Kidney epithelial cell (primary cell): ENCODE data around the gene APPL2. TPM values are rescaled to one million over a fixed set of nuclear protein-coding genes. Genes with fewer than 3 reads are reported as not detected.

ENCODE experiments used
- DNase-seq: peaks from one replicate; pipeline ENCODE4 v3.0.0-alpha.2; 2010; ENCODE audit warnings: low read depth
- H3K27me3 ChIP-seq: 2 replicates; pipeline ENCODE4 v1.6.0; 2011; ENCODE audit warnings: low read length; ENCODE audit not compliant: control insufficient read depth, insufficient read depth
- H3K36me3 ChIP-seq: 2 replicates; pipeline ENCODE4 v1.5.1; 2011; ENCODE audit warnings: low read length; ENCODE audit not compliant: control insufficient read depth, insufficient read depth
- H3K4me3 ChIP-seq: 2 replicates; pipeline ENCODE4 v1.5.1; 2011; ENCODE audit warnings: low read depth, mild to moderate bottlenecking, control low read depth, low read length
- total RNA-seq: library from RNA; depleted of rRNA; stranded (reverse); fragments of >200 nt; gene quantifications from 2 replicates; pipeline ENCODE4 v1.2.3, GENCODE V29; 2015
- TF ChIP-seq, protein P1 (sequence below): IDR thresholded peaks from 2 replicates; pipeline ENCODE4 v1.5.1; 2011; ENCODE audit warnings: mild to moderate bottlenecking, moderate library complexity, low read length, control low read depth, inconsistent platforms; ENCODE audit not compliant: insufficient read depth, poor library complexity, severe bottlenecking

APPL2 gene
- total RNA-seq, 1 donor from 2014 or later: 28.1 TPM

- Histone ChIP-seq H3K36me3 (peaks cover 2% of the 10 kb centered on the region), H3K4me3 (no peak overlapping the region), H3K27me3 (no peaks in the 10 kb centered on the region)
- TF ChIP-seq, protein P1, sequence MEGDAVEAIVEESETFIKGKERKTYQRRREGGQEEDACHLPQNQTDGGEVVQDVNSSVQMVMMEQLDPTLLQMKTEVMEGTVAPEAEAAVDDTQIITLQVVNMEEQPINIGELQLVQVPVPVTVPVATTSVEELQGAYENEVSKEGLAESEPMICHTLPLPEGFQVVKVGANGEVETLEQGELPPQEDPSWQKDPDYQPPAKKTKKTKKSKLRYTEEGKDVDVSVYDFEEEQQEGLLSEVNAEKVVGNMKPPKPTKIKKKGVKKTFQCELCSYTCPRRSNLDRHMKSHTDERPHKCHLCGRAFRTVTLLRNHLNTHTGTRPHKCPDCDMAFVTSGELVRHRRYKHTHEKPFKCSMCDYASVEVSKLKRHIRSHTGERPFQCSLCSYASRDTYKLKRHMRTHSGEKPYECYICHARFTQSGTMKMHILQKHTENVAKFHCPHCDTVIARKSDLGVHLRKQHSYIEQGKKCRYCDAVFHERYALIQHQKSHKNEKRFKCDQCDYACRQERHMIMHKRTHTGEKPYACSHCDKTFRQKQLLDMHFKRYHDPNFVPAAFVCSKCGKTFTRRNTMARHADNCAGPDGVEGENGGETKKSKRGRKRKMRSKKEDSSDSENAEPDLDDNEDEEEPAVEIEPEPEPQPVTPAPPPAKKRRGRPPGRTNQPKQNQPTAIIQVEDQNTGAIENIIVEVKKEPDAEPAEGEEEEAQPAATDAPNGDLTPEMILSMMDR: no peak
- DNase-seq: no peak
These were observed 30.5 kb downstream of the APPL2 start for GRCh38 chr12:105205322-105206048.

- Histone ChIP-seq H3K4me3 (no peak overlapping the region), H3K36me3 (peaks cover 2% of the 10 kb centered on the region), H3K27me3 (no peaks in the 10 kb centered on the region)
- DNase-seq: peak; percentile 16
- TF ChIP-seq, protein P1: no peak
These were observed 31.1 kb downstream of the APPL2 start for GRCh38 chr12:105204916-105205315.

DNA sequence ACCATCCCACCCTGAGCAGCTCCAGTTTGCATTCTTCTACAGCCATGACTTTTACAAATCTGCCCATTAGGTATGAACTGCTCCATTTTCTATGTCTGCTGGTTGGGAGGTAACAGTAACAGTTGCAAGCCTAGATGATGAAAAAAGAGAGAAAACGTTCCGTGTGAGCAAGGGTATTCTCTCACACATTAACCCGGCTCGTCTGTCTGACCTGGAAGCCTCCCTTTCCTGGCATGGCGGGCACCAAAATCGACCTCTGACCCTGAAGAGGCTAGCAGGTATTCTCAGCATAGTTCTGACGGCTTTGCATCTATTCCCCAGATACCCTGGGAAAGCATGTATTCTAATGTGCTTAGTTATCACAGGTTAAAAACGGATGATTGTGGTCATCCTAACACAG is 31.8 kb downstream of the APPL2 start:
- Histone ChIP-seq H3K4me3 (no peak overlapping the region), H3K36me3 (peaks cover 2% of the 10 kb centered on the region), H3K27me3 (no peaks in the 10 kb centered on the region)
- DNase-seq: no peak
- TF ChIP-seq, protein P1: no peak

DNA sequence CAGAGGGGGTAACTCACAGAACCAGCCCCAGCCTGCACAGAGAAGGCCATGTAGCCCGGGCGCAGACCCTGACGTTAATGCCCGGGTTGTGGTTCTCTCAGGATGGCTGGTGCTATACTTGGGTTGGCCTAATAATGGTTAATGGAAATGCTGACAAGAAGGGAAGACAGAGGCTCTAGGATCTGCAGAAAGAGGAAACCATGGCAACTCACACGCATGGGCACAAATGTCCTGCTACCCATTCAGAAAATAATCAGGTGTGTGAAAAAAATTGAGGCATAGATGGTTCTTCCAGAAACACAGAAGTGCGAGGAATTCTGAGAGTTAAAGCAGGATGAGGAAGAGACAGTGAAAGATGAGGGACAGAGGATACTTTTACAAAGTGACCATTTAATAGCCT is 33.8 kb downstream of the APPL2 start:
- peaks cover 2% of the 10 kb centered on the region for H3K36me3 ChIP-seq
- TF ChIP-seq, protein P1: no peak
- H3K4me3 ChIP-seq: no peak overlapping the region
- DNase-seq: no peak
- no peaks in the 10 kb centered on the region for H3K27me3 ChIP-seq

- H3K27me3 ChIP-seq: no peaks in the 10 kb centered on the region
- DNase-seq: no peak
- no peaks in the 10 kb centered on the region for H3K36me3 ChIP-seq
- no peak overlapping the region for H3K4me3 ChIP-seq
- TF ChIP-seq, protein P1: no peak
These were observed 34.7 kb downstream of the APPL2 start for GRCh38 chr12:105201299-105201698.

DNA sequence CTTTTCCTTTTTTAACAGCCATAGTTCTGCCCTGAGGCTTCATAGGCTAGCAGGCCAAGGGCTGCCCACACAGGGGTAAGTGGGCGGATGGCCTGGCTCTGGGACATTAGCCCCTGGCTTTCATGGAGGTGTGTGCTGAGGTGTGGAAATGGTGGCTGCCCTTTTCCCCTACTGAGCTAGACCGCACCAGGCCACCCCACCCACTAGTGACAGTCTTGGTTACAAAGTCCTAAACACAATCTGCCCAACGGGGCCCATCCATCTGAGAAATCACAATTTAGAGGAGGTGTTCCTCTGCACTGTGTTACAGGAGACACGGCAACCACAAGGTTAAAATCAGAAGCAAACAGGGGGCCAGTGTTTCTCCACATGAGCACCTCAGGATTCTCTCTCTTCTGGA is 35.6 kb downstream of the APPL2 start:
- Histone ChIP-seq H3K4me3 (no peak overlapping the region), H3K36me3 (no peaks in the 10 kb centered on the region), H3K27me3 (no peaks in the 10 kb centered on the region)
- TF ChIP-seq, protein P1: no peak
- DNase-seq: no peak
